Keratinocyte (primary cell): ENCODE data around the gene POLD4. TPM values are rescaled to one million over a fixed set of nuclear protein-coding genes. Genes with fewer than 3 reads are reported as not detected.

Experiments used
- DNase-seq: peaks from one replicate; pipeline ENCODE4 v3.0.0-alpha.2; 2011; ENCODE audit warnings: low read depth, missing footprints, low spot score
- FAIRE-seq: peaks from 2 replicates; lab custom pipeline; 2011; peaks lifted over from hg19 to GRCh38; lab: Jason Lieb, UNC
- H2AFZ ChIP-seq: 2 replicates; pipeline ENCODE4 v1.6.0; 2012; ENCODE audit warnings: low read length, control low read depth, inconsistent platforms; ENCODE audit not compliant: control insufficient read depth
- H3K27ac ChIP-seq: 2 replicates; pipeline ENCODE4 v1.5.1; 2011; ENCODE audit warnings: low read length; ENCODE audit not compliant: control insufficient read depth, insufficient read depth
- H3K27me3 ChIP-seq: 3 replicates; pipeline ENCODE4 v1.6.0; 2011; ENCODE audit warnings: low read length; ENCODE audit not compliant: control insufficient read depth, insufficient read depth; ENCODE audit errors: extremely low read depth
- H3K36me3 ChIP-seq, 2 experiments: 2 replicates in 1 of 2; 3 replicates in 1 of 2; pipeline ENCODE4 v1.5.1; 2011; ENCODE audit warnings: low read length in 2 of 2, mild to moderate bottlenecking in 1 of 2; ENCODE audit not compliant: control insufficient read depth in 2 of 2, insufficient read depth in 2 of 2; ENCODE audit errors: extremely low read depth in 1 of 2
- H3K4me1 ChIP-seq: 3 replicates; pipeline ENCODE4 v1.5.1; 2011; ENCODE audit warnings: low read length; ENCODE audit not compliant: control insufficient read depth, insufficient read depth; ENCODE audit errors: extremely low read depth
- H3K4me2 ChIP-seq: 3 replicates; pipeline ENCODE4 v1.6.0; 2011; ENCODE audit warnings: low read depth, low read length; ENCODE audit not compliant: control insufficient read depth, insufficient read depth; ENCODE audit errors: extremely low read depth
- H3K4me3 ChIP-seq, 3 experiments: fragments of 200-600 bp in 1 of 3; sonication (generic) in 1 of 3; 2 replicates in 2 of 3; 3 replicates in 1 of 3; pipeline ENCODE4 v1.5.1; 2011 to 2016; ENCODE audit warnings: low read length in 3 of 3, mild to moderate bottlenecking in 3 of 3, control low read depth in 2 of 3, inconsistent platforms in 1 of 3, low read depth in 1 of 3, mixed read lengths in 1 of 3, mixed run types in 1 of 3, moderate library complexity in 1 of 3; ENCODE audit not compliant: control insufficient read depth in 2 of 3, insufficient read depth in 2 of 3; ENCODE audit errors: extremely low read depth in 1 of 3
- H3K79me2 ChIP-seq: 2 replicates; pipeline ENCODE4 v1.6.0; 2012; ENCODE audit warnings: low read length; ENCODE audit not compliant: control insufficient read depth, insufficient read depth
- H3K9ac ChIP-seq: 3 replicates; pipeline ENCODE4 v1.6.0; 2011; ENCODE audit warnings: low read length; ENCODE audit not compliant: control insufficient read depth, insufficient read depth; ENCODE audit errors: extremely low read depth
- H3K9me1 ChIP-seq: 3 replicates; pipeline ENCODE4 v1.6.0; 2011; ENCODE audit warnings: low read length; ENCODE audit not compliant: control insufficient read depth, insufficient read depth; ENCODE audit errors: extremely low read depth
- H3K9me3 ChIP-seq: 2 replicates; pipeline ENCODE4 v1.5.1; 2012; ENCODE audit warnings: low read depth, low read length; ENCODE audit not compliant: control insufficient read depth
- H4K20me1 ChIP-seq: 3 replicates; pipeline ENCODE4 v1.6.0; 2011; ENCODE audit warnings: low read length; ENCODE audit not compliant: control insufficient read depth, insufficient read depth; ENCODE audit errors: extremely low read depth
- EZH2 ChIP-seq: IDR thresholded peaks from one replicate; pipeline ENCODE4 v1.6.1; 2012; ENCODE audit warnings: inconsistent platforms, mild to moderate bottlenecking, low read length, moderate library complexity
- dilution Hi-C: fragments of 300-500 bp; cut with MboI; formaldehyde crosslinking; loops from one replicate; pipeline ENCODE4 v1.7.0; 2020; ENCODE audit warnings: low sequenced_read_pairs; ENCODE audit not compliant: extremely low pct_ligation_motif_present
- polyA plus RNA-seq, 5 experiments: library from polyadenylated mRNA; depleted of rRNA in 3 of 5; stranded (reverse) in 3 of 5; stranded (forward) in 1 of 5; unstranded in 1 of 5; fragments of >200 nt; gene quantifications; 1 replicate in 1 of 5; 2 replicates in 3 of 5; 3 replicates in 1 of 5; pipeline versions ENCODE4 v1.2.1 to v1.2.3, GENCODE V29; 2011 to 2012; ENCODE audit warnings: missing spikeins in 2 of 5, low read depth in 1 of 5, low replicate concordance in 1 of 5
- TF ChIP-seq, protein P1 (sequence below), 3 experiments: IDR thresholded peaks in 1 of 3; conservative IDR thresholded peaks in 1 of 3; optimal IDR thresholded peaks in 1 of 3; 2 replicates in 2 of 3; 3 replicates in 1 of 3; pipeline versions ENCODE3 to v1.5.1; 2011; ENCODE audit warnings: low read length in 3 of 3, mild to moderate bottlenecking in 3 of 3, moderate library complexity in 2 of 3, control low read depth in 1 of 3, inconsistent platforms in 1 of 3; ENCODE audit not compliant: insufficient read depth in 2 of 3; ENCODE audit errors: extremely low read depth in 1 of 3

Gene POLD4
- polyA plus RNA-seq, 1 donor (not counting 4 experiments of a cell fraction or from before 2014, with no cell fraction given), result 35.7 TPM

DNA sequence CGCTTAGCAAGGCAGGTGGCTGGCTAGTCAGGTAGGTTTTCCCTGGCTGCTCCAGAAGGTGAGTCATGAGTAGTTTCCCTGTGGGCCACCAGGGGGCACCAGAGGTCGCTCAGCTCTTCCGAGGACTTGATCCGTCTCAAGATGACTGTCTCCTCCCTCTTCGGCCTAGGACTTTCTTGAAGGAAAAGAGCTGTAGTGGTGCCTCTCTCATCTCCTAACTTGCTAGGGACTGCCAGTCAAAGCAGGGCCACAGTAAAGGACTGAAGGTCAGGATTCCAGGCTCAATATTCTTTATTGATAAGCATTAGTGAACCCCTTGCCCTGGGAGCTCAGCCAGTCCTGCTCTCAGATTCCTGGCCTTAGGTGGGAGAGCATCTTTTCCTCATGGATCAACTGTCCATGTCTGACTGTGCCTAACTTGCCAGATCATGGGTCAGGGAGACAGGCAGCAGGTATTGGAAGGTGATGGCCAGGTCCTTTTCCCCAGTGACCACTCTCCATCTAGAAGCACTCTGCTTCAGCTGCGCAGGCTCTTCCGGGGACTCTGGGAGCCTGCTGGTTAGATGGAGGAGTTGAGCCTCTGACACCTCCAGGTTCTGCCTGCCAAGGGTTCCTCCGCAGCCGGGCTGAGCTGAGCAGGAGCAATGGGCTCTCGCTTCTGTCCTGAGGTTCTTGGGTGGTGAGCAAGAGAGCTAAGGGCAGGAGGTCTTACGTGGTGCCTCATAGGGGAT lies 1.9 kb downstream of the POLD4 start:
- H3K27me3 ChIP-seq, result no peaks in the 10 kb centered on the region
- peaks cover 46% of the 10 kb centered on the region for H3K4me1 ChIP-seq
- H2AFZ ChIP-seq, result no peak overlapping the region
- no peaks in the 10 kb centered on the region for H3K9me1 ChIP-seq
- no peaks in the 10 kb centered on the region for H4K20me1 ChIP-seq
- H3K9ac ChIP-seq, result no peak overlapping the region
- DNase-seq (no peak), FAIRE-seq (peak; percentile 20)
- H3K27ac ChIP-seq, result peak overlapping the region; percentile 13
- no peaks in the 10 kb centered on the region for H3K9me3 ChIP-seq
- peaks cover 8% of the 10 kb centered on the region for H3K79me2 ChIP-seq
- TF ChIP-seq EZH2, result no peak
- TF ChIP-seq, protein P1, sequence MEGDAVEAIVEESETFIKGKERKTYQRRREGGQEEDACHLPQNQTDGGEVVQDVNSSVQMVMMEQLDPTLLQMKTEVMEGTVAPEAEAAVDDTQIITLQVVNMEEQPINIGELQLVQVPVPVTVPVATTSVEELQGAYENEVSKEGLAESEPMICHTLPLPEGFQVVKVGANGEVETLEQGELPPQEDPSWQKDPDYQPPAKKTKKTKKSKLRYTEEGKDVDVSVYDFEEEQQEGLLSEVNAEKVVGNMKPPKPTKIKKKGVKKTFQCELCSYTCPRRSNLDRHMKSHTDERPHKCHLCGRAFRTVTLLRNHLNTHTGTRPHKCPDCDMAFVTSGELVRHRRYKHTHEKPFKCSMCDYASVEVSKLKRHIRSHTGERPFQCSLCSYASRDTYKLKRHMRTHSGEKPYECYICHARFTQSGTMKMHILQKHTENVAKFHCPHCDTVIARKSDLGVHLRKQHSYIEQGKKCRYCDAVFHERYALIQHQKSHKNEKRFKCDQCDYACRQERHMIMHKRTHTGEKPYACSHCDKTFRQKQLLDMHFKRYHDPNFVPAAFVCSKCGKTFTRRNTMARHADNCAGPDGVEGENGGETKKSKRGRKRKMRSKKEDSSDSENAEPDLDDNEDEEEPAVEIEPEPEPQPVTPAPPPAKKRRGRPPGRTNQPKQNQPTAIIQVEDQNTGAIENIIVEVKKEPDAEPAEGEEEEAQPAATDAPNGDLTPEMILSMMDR (optimal IDR thresholded peaks at IDR 0.05 in 1 of 3, IDR thresholded peaks at IDR 0.05 in 1 of 3, conservative IDR thresholded peaks at IDR 0.05 in 1 of 3; ENCODE audit: extremely low read depth in 1 of 3, insufficient read depth in 2 of 3, low read length in 3 of 3), result peak; percentile 94 to 98 (median 94)
- no peak overlapping the region for H3K4me3 ChIP-seq
- peak overlapping the region; percentile 37 for H3K4me2 ChIP-seq
- peaks cover 0 to 6% of the 10 kb centered on the region in 2 experiments for H3K36me3 ChIP-seq
- dilution Hi-C loops, result no loop called here

DNA sequence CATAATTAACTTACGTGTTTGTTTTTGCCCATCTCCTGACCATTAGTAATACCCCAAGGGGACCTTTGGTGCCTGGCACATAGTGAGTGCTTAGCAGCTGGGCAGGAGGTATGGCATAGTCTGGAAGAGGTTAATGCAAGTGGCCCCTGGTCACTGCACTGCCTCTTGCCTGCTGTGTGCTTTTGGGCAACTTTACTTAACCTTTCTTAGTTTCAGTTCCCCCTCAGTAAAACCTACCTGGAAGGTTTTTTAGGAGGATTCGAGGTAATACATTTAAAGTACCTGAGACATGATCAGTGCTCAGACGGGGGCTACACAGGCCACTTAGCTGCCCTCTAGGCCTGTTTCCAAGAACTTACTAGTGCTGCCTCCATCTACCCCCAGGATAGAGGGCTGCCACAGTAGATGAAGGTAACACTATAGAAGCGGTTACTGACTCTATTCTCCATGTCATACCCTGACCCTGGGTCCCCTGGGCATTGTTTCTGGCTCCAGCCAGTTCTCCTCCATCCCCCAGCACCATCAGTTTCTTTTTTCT lies 3.3 kb downstream of the POLD4 start:
- FAIRE-seq (no peak), DNase-seq (no peak)
- H3K4me3 ChIP-seq, result no peak overlapping the region
- no peak overlapping the region for H3K9ac ChIP-seq
- H3K4me2 ChIP-seq, result no peak overlapping the region
- peaks cover 0 to 6% of the 10 kb centered on the region in 2 experiments for H3K36me3 ChIP-seq
- H3K9me3 ChIP-seq, result no peaks in the 10 kb centered on the region
- H4K20me1 ChIP-seq, result no peaks in the 10 kb centered on the region
- no peak overlapping the region for H3K27ac ChIP-seq
- peaks cover 3% of the 10 kb centered on the region for H3K9me1 ChIP-seq
- no peak overlapping the region for H2AFZ ChIP-seq
- H3K27me3 ChIP-seq, result no peaks in the 10 kb centered on the region
- TF ChIP-seq, protein P1 (optimal IDR thresholded peaks at IDR 0.05 in 1 of 3, IDR thresholded peaks at IDR 0.05 in 1 of 3, conservative IDR thresholded peaks at IDR 0.05 in 1 of 3; ENCODE audit: extremely low read depth in 1 of 3, insufficient read depth in 2 of 3, low read length in 3 of 3), result no peak
- no peak for TF ChIP-seq EZH2
- peaks cover 46% of the 10 kb centered on the region for H3K4me1 ChIP-seq
- peaks cover 8% of the 10 kb centered on the region for H3K79me2 ChIP-seq
- dilution Hi-C loops, result no loop called here
